HCT116 (cell line): ENCODE data around the gene B3GALT5.

Experiments
- ATF3 ChIP-seq: IDR thresholded peaks from 2 replicates; pipeline ENCODE4 v1.6.1; 2012
- CTCF ChIP-seq, 3 experiments: fragments of 200-600 bp in 1 of 3; sonication (generic) in 1 of 3; IDR thresholded peaks in 2 of 3; conservative IDR thresholded peaks in 1 of 3; 2 replicates each; pipeline ENCODE4 v1.5.1; 2012 to 2017; ENCODE audit warnings: low read depth in 2 of 3, low read length in 2 of 3, antibody characterized with exemption in 1 of 3, borderline replicate concordance in 1 of 3, control low read depth in 1 of 3, mild to moderate bottlenecking in 1 of 3, mixed read lengths in 1 of 3, mixed run types in 1 of 3, moderate library complexity in 1 of 3; ENCODE audit not compliant: insufficient read depth in 1 of 3
- JUND ChIP-seq: IDR thresholded peaks from 2 replicates; pipeline ENCODE4 v1.6.1; 2012
- MAX ChIP-seq: IDR thresholded peaks from 2 replicates; pipeline ENCODE4 v1.6.1; 2012
- POLR2A ChIP-seq: IDR thresholded peaks from 2 replicates; pipeline ENCODE4 v1.7.0; 2011; ENCODE audit warnings: borderline replicate concordance; ENCODE audit not compliant: insufficient read depth, insufficient read length; ENCODE audit errors: extremely low read depth
- POLR2AphosphoS5 ChIP-seq: IDR thresholded peaks from 2 replicates; pipeline ENCODE4 v1.6.1; 2011; ENCODE audit warnings: mild to moderate bottlenecking, low read depth, low read length, moderate library complexity
- REST ChIP-seq: IDR thresholded peaks from 2 replicates; pipeline ENCODE4 v1.6.1; 2012; ENCODE audit warnings: low read depth
- ZBTB33 ChIP-seq: IDR thresholded peaks from 2 replicates; pipeline ENCODE4 v1.6.1; 2011; ENCODE audit warnings: mild to moderate bottlenecking, low read length, moderate library complexity; ENCODE audit not compliant: insufficient replicate concordance; ENCODE audit errors: extremely low read depth
- ZFX ChIP-seq: fragments of 450-650 bp; IDR thresholded peaks from 2 replicates; pipeline ENCODE4 v1.6.1; 2017
- ZNF274 ChIP-seq: fragments of 200-500 bp; sonication (Bioruptor generic); IDR thresholded peaks from 2 replicates; pipeline ENCODE4 v1.6.1; 2014; ENCODE audit warnings: mild to moderate bottlenecking, low read depth, low read length, inconsistent platforms

GRCh38 chr21:39647476-39647875 is 34.7 kb downstream of the B3GALT5 start:
- TF ChIP-seq CTCF (IDR thresholded peaks at IDR 0.05 in 2 of 3, conservative IDR thresholded peaks at IDR 0.05 in 1 of 3; ENCODE audit: borderline replicate concordance in 1 of 3, insufficient read depth in 1 of 3, low read depth in 2 of 3, low read length in 2 of 3) (no peak), POLR2A (no peak), ATF3 (no peak), MAX (no peak), ZBTB33 (no peak), ZNF274 (no peak), POLR2AphosphoS5 (no peak), JUND (no peak), ZFX (no peak), REST (no peak)
